HG02970 (cell line): ENCODE measurements around the gene PNLDC1.
"Not testable (repeated sequence)": the region's sequence is repeated elsewhere in the genome, so short reads cannot be mapped to it uniquely, and the experiment has no call there.

ENCODE experiments used
- ATAC-seq: cut with Tn5 transposase; IDR thresholded peaks from one replicate; pipeline ENCODE4 v1.9.1; 2021; ENCODE audit warnings: mild to moderate bottlenecking, moderate library complexity, moderate number of reproducible peaks; ENCODE audit not compliant: unreplicated experiment, low FRiP score

The PNLDC1 gene

GRCh38 chr6:159842035-159842434 lies 42.0 kb downstream of the PNLDC1 start:
- no peak for ATAC-seq

GRCh38 chr6:159844737-159845645 lies 44.9 kb downstream of the PNLDC1 start:
- ATAC-seq: no peak

DNA sequence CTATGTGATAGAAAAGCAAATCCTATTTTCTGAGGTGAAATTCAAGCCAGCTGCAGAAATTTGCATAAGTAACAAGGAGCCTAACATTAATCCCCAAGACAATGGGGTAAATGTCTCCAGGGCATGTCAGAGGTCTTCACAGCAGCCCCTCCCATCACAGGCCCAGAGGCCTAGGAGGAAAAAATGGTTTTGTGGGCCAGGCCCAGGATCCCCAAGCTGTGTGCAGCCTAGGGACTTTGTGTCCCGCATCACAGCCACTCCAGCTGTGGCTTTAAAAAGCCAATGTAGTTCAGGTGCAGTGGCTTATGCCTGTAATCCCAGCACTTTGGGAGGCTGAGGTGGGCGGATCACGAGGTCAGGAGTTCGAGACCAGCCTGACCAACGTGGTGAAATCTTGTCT lies 48.5 kb downstream of the PNLDC1 start:
- not testable (repeated sequence) for ATAC-seq

DNA sequence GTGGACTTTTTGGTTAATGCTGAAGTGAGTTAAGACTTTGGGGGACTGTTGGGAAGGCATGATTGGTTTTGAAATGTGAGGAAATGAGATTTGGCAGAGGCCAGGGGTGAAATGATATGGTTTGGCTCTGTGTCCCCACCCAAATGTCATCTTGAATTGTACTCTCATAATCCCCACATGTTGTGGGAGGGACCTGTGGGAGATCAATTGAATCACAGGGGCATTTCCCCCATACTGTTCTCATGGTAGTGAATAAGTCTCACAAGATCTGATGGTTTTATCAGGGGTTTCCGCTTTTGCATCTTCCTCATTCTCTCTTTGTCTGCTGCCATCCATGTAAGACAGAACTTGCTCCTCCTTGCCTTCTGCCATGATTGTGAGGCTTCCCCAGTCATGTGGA lies 49.8 kb downstream of the PNLDC1 start:
- not testable (repeated sequence) for ATAC-seq

DNA sequence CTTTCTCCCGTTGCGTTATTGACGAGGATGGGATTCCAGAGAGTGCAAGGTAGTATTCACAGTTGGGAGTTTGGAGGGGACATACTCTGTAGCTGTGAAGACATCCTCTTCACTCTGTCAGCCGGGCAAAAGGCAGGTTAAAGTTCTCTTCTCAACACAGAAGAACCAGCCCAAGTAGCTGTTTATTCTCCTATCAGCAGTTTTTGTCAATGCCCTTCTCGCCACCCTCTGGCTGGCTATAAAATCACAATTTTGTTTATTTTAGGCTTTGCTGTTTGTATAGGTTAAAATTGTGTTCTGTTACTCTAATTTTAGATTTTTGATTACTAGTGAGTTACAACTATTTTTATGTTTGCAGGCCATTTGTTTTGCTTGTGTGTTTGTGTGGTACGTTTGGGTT lies 52.8 kb downstream of the PNLDC1 start:
- ATAC-seq: no peak

GRCh38 chr6:159853754-159854153 lies 53.7 kb downstream of the PNLDC1 start:
- ATAC-seq: no peak

DNA sequence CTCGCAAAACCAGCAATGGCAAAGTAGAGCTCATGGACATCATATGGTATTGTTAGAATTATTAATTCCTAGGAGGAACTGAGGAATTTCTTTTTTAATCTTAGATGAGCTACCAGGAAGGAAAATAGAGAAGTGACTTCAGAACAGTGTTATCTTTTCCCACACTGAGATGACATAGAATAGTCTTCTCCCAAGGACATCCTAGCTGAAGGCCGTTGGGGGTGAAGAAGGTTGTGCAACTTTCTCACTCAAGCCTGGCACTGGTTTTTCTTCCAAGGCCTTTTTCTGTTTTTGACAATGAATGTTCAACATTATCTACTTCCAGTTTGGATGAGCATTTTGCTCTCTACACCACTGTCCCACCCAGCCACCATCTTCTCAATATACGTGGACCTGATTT lies 54.9 kb downstream of the PNLDC1 start:
- ATAC-seq: no peak

DNA sequence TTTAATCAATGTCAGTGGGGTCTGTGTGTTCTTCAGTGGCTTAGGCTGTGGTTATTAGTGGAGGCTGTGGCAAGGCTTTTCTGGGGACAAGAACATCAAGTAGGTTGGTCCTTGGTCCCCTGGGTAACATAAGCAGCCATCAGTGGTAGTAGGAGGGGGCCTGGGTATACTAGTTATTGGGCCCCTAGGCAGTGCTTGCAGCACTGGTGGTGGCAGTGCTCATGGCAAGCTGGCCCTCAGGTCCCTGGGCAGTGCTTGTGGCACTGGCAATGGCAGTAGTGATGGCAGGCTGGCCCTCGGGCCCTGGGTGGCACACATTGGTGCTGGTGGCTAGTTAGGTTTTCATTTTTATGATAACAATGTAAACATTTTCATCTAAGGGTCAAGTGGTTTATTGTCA lies 58.2 kb downstream of the PNLDC1 start:
- ATAC-seq: no peak

GRCh38 chr6:159860482-159860881 lies 60.4 kb downstream of the PNLDC1 start:
- ATAC-seq: no peak

- no peak for ATAC-seq
These were observed 62.0 kb downstream of the PNLDC1 start for GRCh38 chr6:159862103-159862502.

- ATAC-seq: not testable (repeated sequence)
These were observed 63.3 kb downstream of the PNLDC1 start for GRCh38 chr6:159863341-159863740.

DNA sequence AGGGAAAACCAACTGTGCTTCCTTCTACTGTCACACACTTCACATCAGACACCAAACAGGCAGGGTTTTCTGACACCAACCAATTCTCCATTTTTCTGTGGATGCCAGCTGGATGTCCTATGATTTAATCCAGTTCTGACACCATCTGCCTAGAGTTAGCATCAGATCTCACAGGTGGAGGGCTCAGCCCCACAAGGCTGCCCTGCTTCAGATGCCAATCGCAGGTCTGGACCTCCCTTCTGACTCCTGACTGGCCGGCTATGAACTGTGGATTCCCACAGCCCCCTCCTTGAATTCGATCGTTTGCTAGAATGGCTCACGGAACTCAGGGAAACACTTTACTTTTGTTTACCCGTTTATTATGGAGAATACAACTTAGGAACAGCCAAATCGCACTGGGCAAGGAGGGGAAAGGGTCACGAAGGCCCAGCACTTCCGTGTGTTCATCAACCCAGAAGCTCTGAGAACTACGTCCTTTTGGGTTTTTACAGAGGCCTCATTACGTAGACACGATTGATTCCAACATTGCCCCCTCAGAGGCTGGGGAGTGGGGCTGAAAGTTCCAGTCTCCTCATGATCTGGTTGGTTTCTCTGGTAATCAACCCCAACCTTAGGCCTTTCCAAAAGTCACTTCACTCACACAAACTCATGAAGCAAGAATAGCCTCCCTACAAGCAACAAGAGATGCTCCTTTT lies 65.3 kb downstream of the PNLDC1 start:
- ATAC-seq: no peak

- ATAC-seq: no peak
These were observed 66.5 kb downstream of the PNLDC1 start for GRCh38 chr6:159866286-159867247.
